H1 (cell line): ENCODE measurements around the gene RRP7A. TPM values are rescaled to one million over a fixed set of nuclear protein-coding genes. Genes with fewer than 3 reads are reported as not detected.

Source experiments
- CTCF ChIA-PET: fragments of 300-600 bp; sonication (Branson Sonifier 250); formaldehyde crosslinking; loops from one replicate; lab custom pipeline; 2021; ENCODE audit not compliant: partially characterized antibody; lab: Charles Lee
- POLR2A ChIA-PET: fragments of 300-600 bp; sonication (Branson Sonifier 250); formaldehyde crosslinking; loops from one replicate; lab custom pipeline; 2021; ENCODE audit warnings: inconsistent platforms; ENCODE audit not compliant: partially characterized antibody; lab: Charles Lee
- DNase-seq, 2 experiments: peaks; one replicate each; pipeline versions ENCODE4 v3.0.0 to v3.0.0-alpha.2; 2010 to 2022; ENCODE audit warnings: low spot score in 2 of 2, low read depth in 1 of 2, mixed read lengths in 1 of 2
- FAIRE-seq: peaks from 2 replicates; lab custom pipeline; 2011; peaks lifted over from hg19 to GRCh38; lab: Jason Lieb, UNC
- H2AFZ ChIP-seq: 2 replicates; pipeline ENCODE4 v1.8.1; 2012; ENCODE audit warnings: low read length, inconsistent platforms
- H2AK5ac ChIP-seq: 2 replicates; pipeline ENCODE4 v1.6.1; 2013; ENCODE audit warnings: low read depth, low read length
- H2BK120ac ChIP-seq: replicated peaks from 2 replicates; pipeline ENCODE3; 2013; ENCODE audit warnings: low read depth, low read length, inconsistent platforms
- H2BK12ac ChIP-seq: 2 replicates; pipeline ENCODE4 v1.6.1; 2013; ENCODE audit warnings: low read depth, low read length
- H2BK15ac ChIP-seq: 2 replicates; pipeline ENCODE4 v1.6.1; 2013; ENCODE audit warnings: low read length
- H2BK20ac ChIP-seq: 2 replicates; pipeline ENCODE4 v1.6.1; 2013; ENCODE audit warnings: low read length
- H2BK5ac ChIP-seq: 2 replicates; pipeline ENCODE4 v1.6.1; 2013; ENCODE audit warnings: low read depth, low read length
- H3K14ac ChIP-seq: 2 replicates; pipeline ENCODE4 v1.6.1; 2013; ENCODE audit warnings: inconsistent platforms; ENCODE audit not compliant: insufficient read length
- H3K18ac ChIP-seq: 2 replicates; pipeline ENCODE4 v1.6.1; 2013; ENCODE audit warnings: low read length; ENCODE audit errors: extremely low read depth
- H3K23ac ChIP-seq: 2 replicates; pipeline ENCODE4 v1.6.1; 2013; ENCODE audit warnings: inconsistent platforms; ENCODE audit not compliant: insufficient read length
- H3K23me2 ChIP-seq: 2 replicates; pipeline ENCODE4 v1.6.1; 2013; ENCODE audit warnings: low read depth, low read length
- H3K27ac ChIP-seq: 2 replicates; pipeline ENCODE4 v1.6.1; 2011; ENCODE audit warnings: low read depth, low read length, inconsistent platforms
- H3K27me3 ChIP-seq, 4 experiments: replicated peaks in 1 of 4; 1 replicate in 1 of 4; 2 replicates in 3 of 4; pipeline versions ENCODE4 v1.6.1 to v1.8.1; 2011 to 2013; ENCODE audit warnings: low read length in 3 of 4, mild to moderate bottlenecking in 3 of 4, inconsistent platforms in 2 of 4, mixed read lengths in 2 of 4, moderate library complexity in 1 of 4; ENCODE audit not compliant: control insufficient read depth in 3 of 4, insufficient read depth in 3 of 4; ENCODE audit errors: extremely low read depth in 1 of 4
- H3K36me3 ChIP-seq, 4 experiments: 2 replicates each; pipeline versions ENCODE4 v1.6.1 to v1.8.1; 2011 to 2013; ENCODE audit warnings: mild to moderate bottlenecking in 4 of 4, low read length in 3 of 4, moderate library complexity in 2 of 4, control low read depth in 1 of 4, inconsistent platforms in 1 of 4; ENCODE audit not compliant: insufficient read depth in 4 of 4, control insufficient read depth in 2 of 4
- H3K4ac ChIP-seq: replicated peaks from 2 replicates; pipeline ENCODE3; 2013; ENCODE audit warnings: low read length, low read depth, mixed read lengths, inconsistent platforms; ENCODE audit not compliant: insufficient read length
- H3K4me1 ChIP-seq, 4 experiments: replicated peaks in 1 of 4; 1 replicate in 1 of 4; 2 replicates in 3 of 4; pipeline versions ENCODE4 v1.6.1 to v1.8.1; 2011 to 2013; ENCODE audit warnings: low read length in 3 of 4, inconsistent platforms in 2 of 4, mixed read lengths in 1 of 4; ENCODE audit not compliant: insufficient read depth in 4 of 4, control insufficient read depth in 3 of 4
- H3K4me2 ChIP-seq, 2 experiments: 2 replicates each; pipeline versions ENCODE4 v1.6.1 to v1.8.1; 2011 to 2013; ENCODE audit warnings: low read depth in 2 of 2, low read length in 2 of 2, control low read depth in 1 of 2, inconsistent platforms in 1 of 2, mild to moderate bottlenecking in 1 of 2; ENCODE audit not compliant: insufficient read depth in 1 of 2
- H3K4me3 ChIP-seq, 4 experiments: fragments of 200-600, 300-600 bp in 1 of 4; sonication (generic), shearing (Covaris generic), sonication (Bioruptor Twin) in 1 of 4; 2 replicates each; pipeline versions ENCODE4 v1.5.1 to v1.8.1; 2011 to 2016; ENCODE audit warnings: low read length in 4 of 4, low read depth in 3 of 4, control low read depth in 2 of 4, inconsistent platforms in 2 of 4, mild to moderate bottlenecking in 2 of 4, mixed read lengths in 1 of 4, moderate library complexity in 1 of 4; ENCODE audit not compliant: insufficient read depth in 2 of 4; ENCODE audit errors: extremely low read depth in 1 of 4
- H3K56ac ChIP-seq: replicated peaks from 2 replicates; pipeline ENCODE3; 2013; ENCODE audit warnings: low read depth, mild to moderate bottlenecking, mixed read lengths, low read length, inconsistent platforms; ENCODE audit not compliant: insufficient read length
- H3K79me1 ChIP-seq: 2 replicates; pipeline ENCODE4 v1.6.1; 2013; ENCODE audit warnings: low read depth, low read length, control low read depth
- H3K79me2 ChIP-seq, 2 experiments: 2 replicates each; pipeline versions ENCODE4 v1.6.1 to v1.8.1; 2012 to 2013; ENCODE audit warnings: low read length in 2 of 2, mild to moderate bottlenecking in 2 of 2, inconsistent platforms in 1 of 2; ENCODE audit not compliant: insufficient read depth in 2 of 2, control insufficient read depth in 1 of 2
- H3K9ac ChIP-seq, 4 experiments: replicated peaks in 1 of 4; 1 replicate in 1 of 4; 2 replicates in 3 of 4; pipeline versions ENCODE4 v1.6.1 to v1.8.1; 2011 to 2013; ENCODE audit warnings: low read depth in 3 of 4, low read length in 3 of 4, control low read depth in 2 of 4, mild to moderate bottlenecking in 2 of 4, moderate library complexity in 2 of 4, inconsistent platforms in 1 of 4; ENCODE audit errors: extremely low read depth in 1 of 4
- H3K9me3 ChIP-seq, 2 experiments: 2 replicates each; pipeline versions ENCODE4 v1.6.1 to v1.8.1; 2012 to 2013; ENCODE audit warnings: mild to moderate bottlenecking in 2 of 2, moderate library complexity in 2 of 2, control low read depth in 1 of 2, inconsistent platforms in 1 of 2, low read depth in 1 of 2, low read length in 1 of 2, mixed read lengths in 1 of 2; ENCODE audit not compliant: insufficient read depth in 2 of 2
- H4K20me1 ChIP-seq, 2 experiments: replicated peaks in 1 of 2; 2 replicates each; pipeline versions ENCODE3 to v1.8.1; 2011 to 2013; ENCODE audit warnings: inconsistent platforms in 2 of 2, low read length in 2 of 2, mild to moderate bottlenecking in 1 of 2; ENCODE audit not compliant: insufficient read depth in 2 of 2, control insufficient read depth in 1 of 2
- H4K5ac ChIP-seq: 2 replicates; pipeline ENCODE4 v1.6.1; 2013; ENCODE audit warnings: low read length, low read depth, mixed read lengths, inconsistent platforms; ENCODE audit not compliant: insufficient read length
- H4K8ac ChIP-seq: 2 replicates; pipeline ENCODE4 v1.8.0; 2013; ENCODE audit warnings: mild to moderate bottlenecking, moderate library complexity, low read length, inconsistent platforms; ENCODE audit not compliant: insufficient read depth; ENCODE audit errors: extremely low read depth
- H4K91ac ChIP-seq: replicated peaks from 2 replicates; pipeline ENCODE3; 2013; ENCODE audit warnings: low read length, mixed read lengths, inconsistent platforms; ENCODE audit not compliant: insufficient read length
- RNF2 ChIP-seq: fragments of 200-900, 300-1000 bp; sonication (generic); IDR thresholded peaks from 2 replicates; pipeline ENCODE4 v1.7.1; 2016; ENCODE audit warnings: borderline replicate concordance, low read depth, mild to moderate bottlenecking, antibody characterized with exemption, low read length; ENCODE audit not compliant: poor library complexity, severe bottlenecking; ENCODE audit errors: missing control alignments
- SRF ChIP-seq: IDR thresholded peaks from 2 replicates; pipeline ENCODE4 v1.6.1; 2011; ENCODE audit warnings: mild to moderate bottlenecking, low read depth, low read length, moderate library complexity
- WGBS, 2 experiments: shearing (Covaris generic) in 1 of 2; methylation state at CpG; one replicate each; pipeline versions ENCODE4 v1.1.6 to v1.1.7; 2013 to 2015; ENCODE audit warnings: low lambda C conversion rate in 2 of 2, mixed read lengths in 2 of 2, inconsistent platforms in 1 of 2, low coverage in 1 of 2, missing lambda C conversion rate in 1 of 2; ENCODE audit not compliant: insufficient replicate concordance in 2 of 2, insufficient coverage in 1 of 2, insufficient read length in 1 of 2; ENCODE audit errors: extremely low coverage in 1 of 2, missing lambda C conversion rate in 1 of 2; 5-methylcytosine and 5-hydroxymethylcytosine counted together
- polyA plus RNA-seq, 7 experiments: library from polyadenylated mRNA; depleted of rRNA in 3 of 7; stranded (reverse) in 5 of 7; unstranded in 2 of 7; fragments of >200 nt in 5 of 7; fragments of 200-250 nt in 2 of 7; gene quantifications; 1 replicate in 5 of 7; 2 replicates in 1 of 7; 4 replicates in 1 of 7; pipeline versions ENCODE4 v1.2.1 to v1.2.3, GENCODE V29; 2011 to 2013; ENCODE audit warnings: missing spikeins in 2 of 7, mixed read lengths in 2 of 7
- total RNA-seq: library from RNA; stranded (reverse); fragmentation: NEBNext Ultra II Directional; extraction: Animal tissue kit (Norgen Biotek cat#: 25700); gene quantifications from 2 replicates; pipeline ENCODE4 v1.2.1, GENCODE V29; 2021

RRP7A gene
- total and polyA plus RNA-seq, 2 of the 8 experiments (the other 6 are each of a cell fraction or from before 2014, with no cell fraction given), result 18.4 to 49.0 TPM

GRCh38 chr22:42547562-42547961 lies 28.0 kb upstream of the RRP7A start:
- H4K8ac ChIP-seq, result no peak overlapping the region
- H4K91ac ChIP-seq, result no peak overlapping the region
- no peak overlapping the region for H2BK12ac ChIP-seq
- H3K4me3 ChIP-seq, result no peak overlapping the region
- ChIA-PET POLR2A (no interaction called here), CTCF (interaction anchor here (0.6 to 2.1 kb wide), 3 partner anchors 13 to 135 kb away, joined by 3 to 9 read pairs (median 6); no protein-coding TSS in a partner anchor)
- H2AFZ ChIP-seq, result no peak overlapping the region
- no peak overlapping the region for H3K23ac ChIP-seq
- no peak overlapping the region for H3K27ac ChIP-seq
- WGBS, 2 experiments, result 94% methylated on average over 9 of the region's 9 CpGs; no CpG with 5 or more reads in 1 of the 2 experiments
- no peak overlapping the region for H3K18ac ChIP-seq
- H3K14ac ChIP-seq, result no peak overlapping the region
- no peak overlapping the region for H2BK15ac ChIP-seq
- H3K79me1 ChIP-seq, result no peaks in the 10 kb centered on the region
- no peak overlapping the region for H2BK120ac ChIP-seq
- no peak overlapping the region for H2BK5ac ChIP-seq
- H3K27me3 ChIP-seq, result peaks cover 0 to 4% (median 3%) of the 10 kb centered on the region in 4 experiments; a peak in 2 of 7 replicates
- H3K79me2 ChIP-seq, result no peaks in the 10 kb centered on the region
- H3K23me2 ChIP-seq, result no peaks in the 10 kb centered on the region
- no peaks in the 10 kb centered on the region for H3K36me3 ChIP-seq
- DNase-seq, result no peak
- H3K4me2 ChIP-seq, result no peak overlapping the region
- no peak overlapping the region for H3K9ac ChIP-seq
- 0 out of 7 replicates have a peak, but pooled peaks cover 0 to 4% (median 2%) of the 10 kb centered on the region in 4 experiments for H3K4me1 ChIP-seq
- H4K20me1 ChIP-seq, result no peaks in the 10 kb centered on the region
- H2BK20ac ChIP-seq, result no peak overlapping the region
- no peak for FAIRE-seq
- no peak overlapping the region for H3K56ac ChIP-seq
- H3K4ac ChIP-seq, result no peak overlapping the region
- no peak overlapping the region for H4K5ac ChIP-seq
- peaks cover 7 to 9% of the 10 kb centered on the region in 2 experiments; a peak in 2 of 4 replicates for H3K9me3 ChIP-seq
- no peak overlapping the region for H2AK5ac ChIP-seq
- no peak for TF ChIP-seq SRF
- TF ChIP-seq RNF2, result no peak
